Right cardiac atrium (tissue), 5 donors: ENCODE data around the gene HACL1. TPM values are rescaled to one million over a fixed set of nuclear protein-coding genes. Genes with fewer than 3 reads are reported as not detected.
"Not testable (repeated sequence)": the region's sequence is repeated elsewhere in the genome, so short reads cannot be mapped to it uniquely, and the experiment has no call there.

Source experiments
- ATAC-seq, 2 donors: fragments of 200-7000 bp; cut with Tn5 transposase; one replicate each; pipeline versions ENCODE4 v1.8.0 to v1.9.1; 2020; ENCODE audit warnings: moderate library complexity in 2 of 2, mild to moderate bottlenecking in 1 of 2
- DNase-seq, 3 donors: peaks; one replicate each; pipeline ENCODE4 v3.0.0-alpha.2; 2020
- H3K27ac ChIP-seq: one replicate; pipeline ENCODE4 v1.5.1; 2013; ENCODE audit warnings: mild to moderate bottlenecking, low read length, control low read depth, moderate library complexity
- H3K27me3 ChIP-seq: one replicate; pipeline ENCODE4 v1.6.1; 2013; ENCODE audit not compliant: control insufficient read depth, insufficient read depth
- H3K4me1 ChIP-seq: one replicate; pipeline ENCODE4 v1.6.1; 2013; ENCODE audit warnings: low read length; ENCODE audit not compliant: control insufficient read depth, insufficient read depth
- H3K4me3 ChIP-seq: one replicate; pipeline ENCODE4 v1.5.1; 2013; ENCODE audit warnings: low read length, control low read depth
- H3K9me3 ChIP-seq: one replicate; pipeline ENCODE4 v1.6.1; 2013; ENCODE audit warnings: low read length; ENCODE audit not compliant: control insufficient read depth
- WGBS: extraction: QIAGEN DNeasy Blood & Tissue Kit; methylation state at CpG from one replicate; pipeline ENCODE4 v1.1.7; 2013; 5-methylcytosine and 5-hydroxymethylcytosine counted together
- intact Hi-C, 4 donors: fragments of 100-400 bp; cut with DNase I; formaldehyde crosslinking; loops; one replicate each; pipeline versions ENCODE4 v1.11.0 to v1.14.0; 2022 to 2023
- polyA plus RNA-seq: library from polyadenylated mRNA; stranded (reverse); fragments of 200-250 nt; gene quantifications from one replicate; pipeline ENCODE4 v1.2.3, GENCODE V29; 2013
- total RNA-seq, 4 donors: library from RNA; stranded (reverse); fragmentation: NEBNext Ultra II Directional; extraction: Animal tissue kit (Norgen Biotek cat#: 25700); gene quantifications; one replicate each; pipeline ENCODE4 v1.2.1, GENCODE V29; 2021
- donor health status: healthy with polysubstance abuse.
- donor health status: DM: no; HTN: yes; CAD: no.
- donor health status: DM: no; HTN: no; CAD: no.
- donor health status: DM: no; HTN: yes; CAD: no; lungs with severe emphysema.
- donor health status: DM: yes; HTN: yes; CAD: no.

The HACL1 gene
- total and polyA plus RNA-seq, 5 donors = 9.7 to 16.8 (median 12.1) TPM

GRCh38 chr3:15549846-15550245 is 51.5 kb downstream of the HACL1 start:
- intact Hi-C loops = loop anchor here in 2 of 4 donors (10.0 kb wide), 2 partner anchors 115 to 345 kb away; partner anchors contain the start of gene CAPN7 (in 1 of the 2)
- 92% methylated on average over 6 of the region's 6 CpGs for WGBS
- Histone ChIP-seq H3K27ac (no peak overlapping the region), H3K27me3 (no peaks in the 10 kb centered on the region), H3K9me3 (no peaks in the 10 kb centered on the region), H3K4me3 (no peak overlapping the region), H3K4me1 (no peaks in the 10 kb centered on the region)
- DNase-seq = no peak
- ATAC-seq = no peak

- Histone ChIP-seq H3K27ac (no peak overlapping the region), H3K9me3 (no peaks in the 10 kb centered on the region), H3K27me3 (no peaks in the 10 kb centered on the region), H3K4me1 (peaks cover 5% of the 10 kb centered on the region), H3K4me3 (no peak overlapping the region)
- intact Hi-C loops = no loop called here
- DNase-seq (peak in 1 of 3 donors; percentile 52), ATAC-seq (peak; percentile 81 to 86)
- 15% methylated on average over 5 of the region's 5 CpGs for WGBS
Observed at GRCh38 chr3:15542614-15543013, 58.8 kb downstream of the HACL1 start.

GRCh38 chr3:15541371-15541770 is 60.0 kb downstream of the HACL1 start:
- DNase-seq (no peak), ATAC-seq (no peak)
- H3K4me3 ChIP-seq = no peak overlapping the region
- H3K27ac ChIP-seq = no peak overlapping the region
- intact Hi-C loops = no loop called here
- H3K4me1 ChIP-seq = peaks cover 5% of the 10 kb centered on the region
- WGBS = 98% methylated on average over 4 of the region's 4 CpGs
- H3K27me3 ChIP-seq = no peaks in the 10 kb centered on the region
- H3K9me3 ChIP-seq = no peaks in the 10 kb centered on the region

GRCh38 chr3:15539066-15539465 is 62.3 kb downstream of the HACL1 start:
- no peak overlapping the region for H3K27ac ChIP-seq
- ATAC-seq = no peak
- peaks cover 5% of the 10 kb centered on the region for H3K4me1 ChIP-seq
- intact Hi-C loops = no loop called here
- WGBS = 95% methylated on average over 1 of the region's 1 CpG
- H3K4me3 ChIP-seq = no peak overlapping the region
- no peaks in the 10 kb centered on the region for H3K9me3 ChIP-seq
- H3K27me3 ChIP-seq = no peaks in the 10 kb centered on the region
- DNase-seq = no peak

- peaks cover 5% of the 10 kb centered on the region for H3K4me1 ChIP-seq
- no peaks in the 10 kb centered on the region for H3K9me3 ChIP-seq
- H3K27me3 ChIP-seq = no peaks in the 10 kb centered on the region
- no peak for DNase-seq
- H3K4me3 ChIP-seq = no peak overlapping the region
- ATAC-seq = no peak
- intact Hi-C loops = no loop called here
- no peak overlapping the region for H3K27ac ChIP-seq
- 93% methylated on average over 2 of the region's 2 CpGs for WGBS
Observed at GRCh38 chr3:15538345-15538744, 63.0 kb downstream of the HACL1 start.

- no peaks in the 10 kb centered on the region for H3K27me3 ChIP-seq
- no peaks in the 10 kb centered on the region for H3K4me1 ChIP-seq
- no peak for ATAC-seq
- H3K9me3 ChIP-seq = no peaks in the 10 kb centered on the region
- intact Hi-C loops = no loop called here
- H3K27ac ChIP-seq = no peak overlapping the region
- no peak for DNase-seq
- WGBS = 38% methylated on average over 2 of the region's 2 CpGs
- H3K4me3 ChIP-seq = no peak overlapping the region
Observed at GRCh38 chr3:15536856-15537255, 64.5 kb downstream of the HACL1 start.

- DNase-seq = no peak
- ATAC-seq = no peak
- Histone ChIP-seq H3K27ac (no peak overlapping the region), H3K4me1 (no peaks in the 10 kb centered on the region), H3K9me3 (no peaks in the 10 kb centered on the region), H3K4me3 (no peak overlapping the region), H3K27me3 (no peaks in the 10 kb centered on the region)
- 98% methylated on average over 1 of the region's 1 CpG for WGBS
- intact Hi-C loops = no loop called here
Observed at GRCh38 chr3:15535732-15536131, 65.6 kb downstream of the HACL1 start.

GRCh38 chr3:15532614-15533013 is 68.8 kb downstream of the HACL1 start:
- H3K9me3 ChIP-seq, H3K4me3 ChIP-seq, intact Hi-C loops, DNase-seq, H3K4me1 ChIP-seq, H3K27ac ChIP-seq, H3K27me3 ChIP-seq, ATAC-seq: not testable (repeated sequence)
- WGBS = over 99% methylated on average over 2 of the region's 2 CpGs

GRCh38 chr3:15531346-15531745 is 70.0 kb downstream of the HACL1 start:
- ATAC-seq = no peak
- Histone ChIP-seq H3K27ac (no peak overlapping the region), H3K4me3 (no peak overlapping the region), H3K27me3 (no peaks in the 10 kb centered on the region), H3K9me3 (no peaks in the 10 kb centered on the region), H3K4me1 (peaks cover 3% of the 10 kb centered on the region)
- intact Hi-C loops = no loop called here
- WGBS = 67% methylated on average over 1 of the region's 1 CpG
- no peak for DNase-seq

- no peak for ATAC-seq
- WGBS = 86% methylated on average over 4 of the region's 4 CpGs
Observed at GRCh38 chr3:15528854-15529537, 72.4 kb downstream of the HACL1 start.

GRCh38 chr3:15527031-15527459 is 74.3 kb downstream of the HACL1 start:
- ATAC-seq = peak; percentile 48 to 82
- peak; percentile 25 to 77 (median 56) for DNase-seq
- no peaks in the 10 kb centered on the region for H3K27me3 ChIP-seq
- intact Hi-C loops = no loop called here
- WGBS = 31% methylated on average over 4 of the region's 4 CpGs
- no peak overlapping the region for H3K27ac ChIP-seq
- no peak overlapping the region for H3K4me3 ChIP-seq
- H3K4me1 ChIP-seq = peaks cover 3% of the 10 kb centered on the region
- H3K9me3 ChIP-seq = no peaks in the 10 kb centered on the region

More at GRCh38 chr3:15528854-15529537, 72.4 kb downstream of the HACL1 start:
- Histone ChIP-seq H3K4me1 (peaks cover 3% of the 10 kb centered on the region), H3K4me3 (no peak overlapping the region), H3K27ac (no peak overlapping the region), H3K27me3 (no peaks in the 10 kb centered on the region), H3K9me3 (no peaks in the 10 kb centered on the region)
- intact Hi-C loops = no loop called here
- DNase-seq = no peak
